ENCODE results near the gene ALOX5.
"Not testable (repeated sequence)": the region's sequence is repeated elsewhere in the genome, so short reads cannot be mapped to it uniquely, and the experiment has no call there.

Gene ALOX5

GRCh38 chr10:45408421-45409319 is 34.7 kb downstream of the ALOX5 start:
- DNase-seq: no peak

GRCh38 chr10:45409347-45409746 is 35.3 kb downstream of the ALOX5 start:
- DNase-seq: not testable (repeated sequence)

GRCh38 chr10:45409782-45410181 is 35.8 kb downstream of the ALOX5 start:
- no peak for DNase-seq

- no peak for DNase-seq
Observed at GRCh38 chr10:45410489-45410806, 36.4 kb downstream of the ALOX5 start.

GRCh38 chr10:45410807-45411606 is 37.0 kb downstream of the ALOX5 start:
- no peak for DNase-seq

- DNase-seq: no peak
Observed at GRCh38 chr10:45411607-45411940, 37.6 kb downstream of the ALOX5 start.

- DNase-seq: not testable (repeated sequence)
Observed at GRCh38 chr10:45415062-45415461, 41.0 kb downstream of the ALOX5 start.

GRCh38 chr10:45416603-45417002 is 42.6 kb downstream of the ALOX5 start:
- no peak for DNase-seq

- DNase-seq: no peak
Observed at GRCh38 chr10:45417746-45418145, 43.7 kb downstream of the ALOX5 start.

GRCh38 chr10:45418417-45418848 is 44.4 kb downstream of the ALOX5 start:
- DNase-seq: peak; percentile 28

GRCh38 chr10:45418849-45419675 is 45.0 kb downstream of the ALOX5 start:
- peak; percentile 91 for DNase-seq

GRCh38 chr10:45419676-45420025 is 45.6 kb downstream of the ALOX5 start:
- DNase-seq: peak; percentile 88

- no peak for DNase-seq
Observed at GRCh38 chr10:45420453-45421192, 46.6 kb downstream of the ALOX5 start.

- DNase-seq: no peak
Observed at GRCh38 chr10:45421221-45422097, 47.4 kb downstream of the ALOX5 start.

- DNase-seq: no peak
Observed at GRCh38 chr10:45422207-45422865, 48.3 kb downstream of the ALOX5 start.

GRCh38 chr10:45422866-45423659 is 49.0 kb downstream of the ALOX5 start:
- no peak for DNase-seq

- no peak for DNase-seq
Observed at GRCh38 chr10:45423976-45424499, 50.0 kb downstream of the ALOX5 start.

- no peak for DNase-seq
Observed at GRCh38 chr10:45424668-45425404, 50.8 kb downstream of the ALOX5 start.

All from retina (tissue), 1 donor.